Uterus (tissue), 2 donors: Measurements from ENCODE around the gene CDKAL1.

Source experiments
- POLR2A ChIP-seq, 2 donors: fragments of 450-650 bp; IDR thresholded peaks; one replicate each; pipeline ENCODE4 v1.6.1; 2016; ENCODE audit warnings: antibody characterized with exemption in 2 of 2, mild to moderate bottlenecking in 1 of 2, moderate library complexity in 1 of 2
- TF ChIP-seq, protein P1 (sequence below), 4 experiments: fragments of 200-600 bp in 2 of 4; fragments of 450-650 bp in 2 of 4; sonication (generic) in 2 of 4; IDR thresholded peaks; one replicate each; pipeline ENCODE4 v1.5.1; 2016 to 2019; ENCODE audit warnings: antibody characterized with exemption in 4 of 4, mild to moderate bottlenecking in 2 of 4, moderate library complexity in 1 of 4

DNA sequence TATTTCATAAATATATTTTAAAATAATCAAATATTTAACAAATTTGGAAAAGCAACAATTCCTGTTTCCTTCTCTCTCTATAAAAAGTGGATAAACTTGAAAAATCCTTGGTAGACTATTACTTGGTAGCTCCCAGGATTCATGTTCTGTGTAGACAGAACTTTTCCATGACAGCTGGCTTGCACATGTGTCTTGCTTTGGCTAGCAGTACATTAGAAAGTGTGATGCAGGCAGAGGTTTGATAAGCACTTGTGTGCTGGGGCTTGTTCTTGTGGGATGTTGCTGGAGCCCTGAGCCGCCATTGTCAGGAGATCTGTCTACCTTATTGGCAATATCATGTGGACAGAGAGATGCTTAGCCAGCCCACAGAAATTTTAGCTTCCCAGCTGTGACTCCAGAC lies 327.2 kb downstream of the CDKAL1 start:
- TF ChIP-seq, protein P1, sequence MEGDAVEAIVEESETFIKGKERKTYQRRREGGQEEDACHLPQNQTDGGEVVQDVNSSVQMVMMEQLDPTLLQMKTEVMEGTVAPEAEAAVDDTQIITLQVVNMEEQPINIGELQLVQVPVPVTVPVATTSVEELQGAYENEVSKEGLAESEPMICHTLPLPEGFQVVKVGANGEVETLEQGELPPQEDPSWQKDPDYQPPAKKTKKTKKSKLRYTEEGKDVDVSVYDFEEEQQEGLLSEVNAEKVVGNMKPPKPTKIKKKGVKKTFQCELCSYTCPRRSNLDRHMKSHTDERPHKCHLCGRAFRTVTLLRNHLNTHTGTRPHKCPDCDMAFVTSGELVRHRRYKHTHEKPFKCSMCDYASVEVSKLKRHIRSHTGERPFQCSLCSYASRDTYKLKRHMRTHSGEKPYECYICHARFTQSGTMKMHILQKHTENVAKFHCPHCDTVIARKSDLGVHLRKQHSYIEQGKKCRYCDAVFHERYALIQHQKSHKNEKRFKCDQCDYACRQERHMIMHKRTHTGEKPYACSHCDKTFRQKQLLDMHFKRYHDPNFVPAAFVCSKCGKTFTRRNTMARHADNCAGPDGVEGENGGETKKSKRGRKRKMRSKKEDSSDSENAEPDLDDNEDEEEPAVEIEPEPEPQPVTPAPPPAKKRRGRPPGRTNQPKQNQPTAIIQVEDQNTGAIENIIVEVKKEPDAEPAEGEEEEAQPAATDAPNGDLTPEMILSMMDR (IDR thresholded peaks at IDR 0.05): no peak
- no peak for TF ChIP-seq POLR2A (IDR thresholded peaks at IDR 0.05)
